Urothelium cell line (cell line): ENCODE results near the gene RHOG.
"Not testable (repeated sequence)": the region's sequence is repeated elsewhere in the genome, so short reads cannot be mapped to it uniquely, and the experiment has no call there.

ENCODE experiments used
- DNase-seq: peaks from one replicate; pipeline ENCODE4 v3.0.0; 2011; ENCODE audit warnings: low spot score, mixed read lengths
- FAIRE-seq: peaks from 2 replicates; lab custom pipeline; 2011; peaks lifted over from hg19 to GRCh38; lab: Jason Lieb, UNC

The RHOG gene

GRCh38 chr11:3810951-3811350 lies 29.8 kb downstream of the RHOG start:
- FAIRE-seq, result no peak
- no peak for DNase-seq

- no peak for DNase-seq
- FAIRE-seq, result no peak
Observed at GRCh38 chr11:3810446-3810845, 30.3 kb downstream of the RHOG start.

GRCh38 chr11:3809624-3809928 lies 31.2 kb downstream of the RHOG start:
- FAIRE-seq (no peak), DNase-seq (no peak)

- DNase-seq (peak; percentile 44), FAIRE-seq (no peak)
Observed at GRCh38 chr11:3808861-3809623, 31.7 kb downstream of the RHOG start.

GRCh38 chr11:3807909-3808860 lies 32.6 kb downstream of the RHOG start, which contains the start of gene PGAP2:
PGAP2 (plus strand) TSS chr11:3808560; CDS start chr11:3811260, 2,700 bp downstream.
- FAIRE-seq (no peak), DNase-seq (peak; percentile 53)

GRCh38 chr11:3803726-3804495 lies 36.8 kb downstream of the RHOG start:
- FAIRE-seq (no peak), DNase-seq (peak; percentile 38)

GRCh38 chr11:3802011-3802790 lies 38.6 kb downstream of the RHOG start:
- DNase-seq (no peak), FAIRE-seq (no peak)

- DNase-seq (no peak), FAIRE-seq (no peak)
Observed at GRCh38 chr11:3799873-3800272, 40.9 kb downstream of the RHOG start.

- FAIRE-seq (no peak), DNase-seq (no peak)
Observed at GRCh38 chr11:3799143-3799542, 41.6 kb downstream of the RHOG start.

GRCh38 chr11:3797329-3798090 lies 43.2 kb downstream of the RHOG start, which contains the start of gene NUP98:
NUP98 (minus strand) TSS chr11:3797554; CDS start chr11:3782117, 15,437 bp downstream.
- FAIRE-seq (peak; percentile 93), DNase-seq (peak; percentile 99)

- FAIRE-seq (no peak), DNase-seq (peak; percentile 57)
Observed at GRCh38 chr11:3796801-3797328, 43.9 kb downstream of the RHOG start.

GRCh38 chr11:3796346-3796745 lies 44.4 kb downstream of the RHOG start:
- FAIRE-seq (no peak), DNase-seq (no peak)

- FAIRE-seq, result no peak
- no peak for DNase-seq
Observed at GRCh38 chr11:3796002-3796311, 44.8 kb downstream of the RHOG start.

GRCh38 chr11:3795131-3796001 lies 45.4 kb downstream of the RHOG start:
- FAIRE-seq, result no peak
- DNase-seq, result no peak

GRCh38 chr11:3794387-3794786 lies 46.4 kb downstream of the RHOG start:
- not testable (repeated sequence) for DNase-seq, FAIRE-seq

GRCh38 chr11:3786781-3787428 lies 53.9 kb downstream of the RHOG start:
- FAIRE-seq, result no peak

GRCh38 chr11:3783611-3784010 lies 57.1 kb downstream of the RHOG start:
- FAIRE-seq (no peak), DNase-seq (no peak)

More at GRCh38 chr11:3786781-3787428, 53.9 kb downstream of the RHOG start:
- no peak for DNase-seq

GRCh38 chr11:3782963-3783362 lies 57.8 kb downstream of the RHOG start:
- no peak for FAIRE-seq
- DNase-seq, result no peak
